AG10803 (cell line): ENCODE results near the gene ACTL8.

Experiments
- DNase-seq: peaks from one replicate; pipeline ENCODE4 v3.0.0; 2010; ENCODE audit warnings: low read depth
- H3K4me3 ChIP-seq: 2 replicates; pipeline ENCODE4 v1.5.1; 2011; ENCODE audit warnings: mild to moderate bottlenecking, low read length, control low read depth
- TF ChIP-seq, protein P1 (sequence below): conservative IDR thresholded peaks from 2 replicates; pipeline ENCODE4 v1.5.1; 2011; ENCODE audit warnings: mild to moderate bottlenecking, low read length, control low read depth, inconsistent platforms

The ACTL8 gene

GRCh38 chr1:17734609-17735008 lies 20.5 kb upstream of the ACTL8 start:
- no peak for DNase-seq
- H3K4me3 ChIP-seq: no peak overlapping the region
- TF ChIP-seq, protein P1, sequence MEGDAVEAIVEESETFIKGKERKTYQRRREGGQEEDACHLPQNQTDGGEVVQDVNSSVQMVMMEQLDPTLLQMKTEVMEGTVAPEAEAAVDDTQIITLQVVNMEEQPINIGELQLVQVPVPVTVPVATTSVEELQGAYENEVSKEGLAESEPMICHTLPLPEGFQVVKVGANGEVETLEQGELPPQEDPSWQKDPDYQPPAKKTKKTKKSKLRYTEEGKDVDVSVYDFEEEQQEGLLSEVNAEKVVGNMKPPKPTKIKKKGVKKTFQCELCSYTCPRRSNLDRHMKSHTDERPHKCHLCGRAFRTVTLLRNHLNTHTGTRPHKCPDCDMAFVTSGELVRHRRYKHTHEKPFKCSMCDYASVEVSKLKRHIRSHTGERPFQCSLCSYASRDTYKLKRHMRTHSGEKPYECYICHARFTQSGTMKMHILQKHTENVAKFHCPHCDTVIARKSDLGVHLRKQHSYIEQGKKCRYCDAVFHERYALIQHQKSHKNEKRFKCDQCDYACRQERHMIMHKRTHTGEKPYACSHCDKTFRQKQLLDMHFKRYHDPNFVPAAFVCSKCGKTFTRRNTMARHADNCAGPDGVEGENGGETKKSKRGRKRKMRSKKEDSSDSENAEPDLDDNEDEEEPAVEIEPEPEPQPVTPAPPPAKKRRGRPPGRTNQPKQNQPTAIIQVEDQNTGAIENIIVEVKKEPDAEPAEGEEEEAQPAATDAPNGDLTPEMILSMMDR: no peak

- H3K4me3 ChIP-seq: no peak overlapping the region
- DNase-seq: no peak
- TF ChIP-seq, protein P1: no peak
Measured at GRCh38 chr1:17735348-17735747, 19.8 kb upstream of the ACTL8 start.

DNA sequence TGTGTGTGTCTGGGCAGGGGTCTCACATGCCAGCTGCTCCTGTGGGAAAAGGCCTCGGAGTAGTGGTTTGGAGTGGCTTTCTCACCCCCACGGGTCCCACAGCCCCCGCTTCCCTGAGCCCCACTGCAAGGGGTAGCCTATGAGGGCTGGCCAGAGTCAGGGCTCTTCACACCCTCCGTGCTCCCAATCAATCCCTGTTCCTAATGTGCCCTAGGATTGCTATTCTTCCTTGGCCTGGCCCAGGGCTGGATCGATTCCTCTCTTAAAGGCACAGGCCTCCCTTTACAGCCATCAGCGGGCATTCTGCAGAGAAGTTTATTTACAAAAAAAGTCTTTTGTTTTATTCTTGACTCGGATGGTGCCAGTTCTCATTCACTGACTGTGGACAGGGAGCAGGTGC lies 19.3 kb upstream of the ACTL8 start:
- no peak for DNase-seq
- TF ChIP-seq, protein P1: no peak
- no peak overlapping the region for H3K4me3 ChIP-seq

DNA sequence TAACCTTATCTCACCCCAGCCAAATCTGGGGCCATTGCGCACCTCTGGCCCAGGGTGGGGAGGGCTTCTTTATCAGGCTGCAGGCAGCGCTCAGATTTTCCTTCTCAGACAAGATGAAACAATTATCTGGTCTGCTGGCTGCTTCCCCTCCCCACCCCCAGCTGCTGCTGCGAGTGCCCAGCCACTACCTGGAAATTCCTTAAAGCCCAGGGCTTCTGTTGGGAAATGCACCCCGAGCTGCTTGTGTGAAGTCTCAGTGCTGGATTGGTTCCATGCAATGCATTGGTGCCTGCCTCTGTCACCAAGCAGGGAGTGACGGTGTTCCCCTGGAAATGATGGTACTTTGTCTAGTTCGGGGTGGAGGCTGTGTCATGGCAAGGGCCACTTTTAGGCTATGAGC lies 18.5 kb upstream of the ACTL8 start:
- DNase-seq: no peak
- TF ChIP-seq, protein P1: no peak
- no peak overlapping the region for H3K4me3 ChIP-seq

DNA sequence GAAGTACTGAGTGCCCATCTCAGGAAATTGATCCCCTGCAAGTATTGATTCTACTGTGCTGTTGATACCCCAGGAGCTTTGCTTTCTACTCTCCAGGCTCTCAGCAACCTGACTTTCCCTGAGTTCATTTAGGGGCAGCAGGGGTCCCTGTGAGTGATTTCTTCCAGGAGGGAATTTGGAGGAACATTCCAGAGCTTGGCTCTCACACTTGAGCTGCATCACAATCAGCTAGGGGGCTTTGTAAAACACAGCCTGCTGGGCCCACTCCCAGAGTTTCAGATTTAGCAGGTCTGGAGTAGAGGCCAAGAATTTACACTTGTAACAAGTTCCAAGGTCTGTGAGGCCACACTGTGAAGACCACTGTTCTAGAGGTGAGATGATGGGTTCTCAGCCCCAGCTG lies 16.1 kb upstream of the ACTL8 start:
- DNase-seq: no peak
- TF ChIP-seq, protein P1: no peak
- H3K4me3 ChIP-seq: no peak overlapping the region

- TF ChIP-seq, protein P1: no peak
- no peak overlapping the region for H3K4me3 ChIP-seq
- DNase-seq: no peak
Measured at GRCh38 chr1:17741052-17741451, 14.1 kb upstream of the ACTL8 start.

DNA sequence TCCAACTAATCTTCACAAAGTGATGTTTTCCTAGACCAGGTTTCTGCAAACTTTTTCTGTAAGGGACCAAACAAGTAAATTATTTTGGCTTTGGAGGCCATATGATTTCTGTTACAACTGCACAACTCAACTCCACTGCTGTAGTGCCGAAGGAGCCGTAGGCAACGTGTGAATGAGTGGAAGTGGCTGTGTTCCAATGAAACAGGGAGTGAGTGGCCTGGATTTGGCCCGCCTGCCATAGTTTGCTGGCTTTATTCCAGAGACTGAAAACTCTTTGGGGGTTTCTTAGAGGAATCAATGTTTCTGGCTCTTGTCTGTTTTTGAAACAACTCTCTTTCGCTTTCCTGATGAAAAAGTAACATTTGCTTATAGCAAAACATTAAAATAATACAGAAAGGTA lies 12.6 kb upstream of the ACTL8 start:
- H3K4me3 ChIP-seq: no peak overlapping the region
- peak; percentile 30 for DNase-seq
- TF ChIP-seq, protein P1: no peak
